Fibroblast of skin of left biceps (primary cell): Measurements from ENCODE around the gene TCAF1.
"Not testable (repeated sequence)": the region's sequence is repeated elsewhere in the genome, so short reads cannot be mapped to it uniquely, and the experiment has no call there.

ENCODE experiments used
- DNase-seq, 2 experiments: peaks; one replicate each; pipeline ENCODE4 v3.0.0-alpha.2; 2013; ENCODE audit warnings: low read depth in 2 of 2

Gene TCAF1

DNA sequence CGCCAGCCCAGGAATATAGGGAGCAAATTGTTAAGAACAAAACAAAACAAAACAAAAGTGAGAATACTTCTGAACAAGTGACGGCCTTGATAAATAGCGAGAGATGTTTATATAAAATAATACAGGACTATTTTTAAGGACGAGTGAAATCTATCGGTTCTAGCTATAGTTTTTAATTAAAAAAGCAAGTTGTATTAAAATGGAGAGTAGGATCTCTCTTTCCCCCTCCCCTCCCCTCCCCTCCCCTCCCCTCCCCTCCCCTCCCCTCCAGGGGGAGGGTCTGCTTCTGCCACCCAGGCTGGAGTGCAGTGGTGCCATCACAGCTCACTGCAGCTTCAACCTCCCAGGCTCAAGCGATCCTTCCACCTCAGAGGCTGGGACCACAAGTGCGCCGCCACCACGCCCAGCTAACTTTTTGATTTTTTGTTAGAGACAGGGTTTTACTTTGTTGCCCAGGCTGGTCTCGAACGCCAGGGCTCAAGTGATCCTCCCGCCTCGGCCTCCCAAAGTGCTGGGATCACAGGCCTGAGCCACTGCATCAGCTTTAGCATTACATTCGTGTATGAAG is 440 bp upstream of the TCAF1 start:
- DNase-seq, result no peak

GRCh38 chr7:143901332-143901667 is 676 bp downstream of the TCAF1 start:
- no peak for DNase-seq

GRCh38 chr7:143900230-143900766 is 1.7 kb downstream of the TCAF1 start:
- DNase-seq, result no peak

GRCh38 chr7:143898810-143899209 is 3.2 kb downstream of the TCAF1 start:
- no peak for DNase-seq

GRCh38 chr7:143896667-143897066 is 5.3 kb downstream of the TCAF1 start:
- no peak for DNase-seq

- no peak for DNase-seq
These were observed 9.3 kb downstream of the TCAF1 start for GRCh38 chr7:143892527-143893300.

GRCh38 chr7:143891457-143891856 is 10.5 kb downstream of the TCAF1 start:
- no peak for DNase-seq

DNA sequence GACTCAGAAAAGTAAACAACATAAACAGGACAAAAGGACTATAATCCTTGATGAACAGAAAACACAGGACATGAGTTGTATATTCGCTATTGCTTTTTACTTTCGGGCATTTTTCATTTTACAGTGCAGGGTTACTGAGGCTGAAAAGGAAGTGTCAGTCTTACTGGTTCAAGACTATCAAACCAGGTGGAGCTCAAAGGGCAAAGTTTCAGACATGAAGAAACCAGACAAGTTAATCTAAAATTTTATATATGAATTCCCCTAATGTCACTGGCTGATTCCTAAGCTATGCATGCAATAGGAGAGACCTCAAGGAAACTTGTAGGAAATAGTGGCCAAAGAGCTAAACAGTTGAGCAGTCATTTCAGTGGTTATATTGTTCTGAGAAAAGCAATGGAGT is 11.4 kb downstream of the TCAF1 start:
- DNase-seq, result no peak

GRCh38 chr7:143889068-143889467 is 12.9 kb downstream of the TCAF1 start:
- DNase-seq, result no peak

DNA sequence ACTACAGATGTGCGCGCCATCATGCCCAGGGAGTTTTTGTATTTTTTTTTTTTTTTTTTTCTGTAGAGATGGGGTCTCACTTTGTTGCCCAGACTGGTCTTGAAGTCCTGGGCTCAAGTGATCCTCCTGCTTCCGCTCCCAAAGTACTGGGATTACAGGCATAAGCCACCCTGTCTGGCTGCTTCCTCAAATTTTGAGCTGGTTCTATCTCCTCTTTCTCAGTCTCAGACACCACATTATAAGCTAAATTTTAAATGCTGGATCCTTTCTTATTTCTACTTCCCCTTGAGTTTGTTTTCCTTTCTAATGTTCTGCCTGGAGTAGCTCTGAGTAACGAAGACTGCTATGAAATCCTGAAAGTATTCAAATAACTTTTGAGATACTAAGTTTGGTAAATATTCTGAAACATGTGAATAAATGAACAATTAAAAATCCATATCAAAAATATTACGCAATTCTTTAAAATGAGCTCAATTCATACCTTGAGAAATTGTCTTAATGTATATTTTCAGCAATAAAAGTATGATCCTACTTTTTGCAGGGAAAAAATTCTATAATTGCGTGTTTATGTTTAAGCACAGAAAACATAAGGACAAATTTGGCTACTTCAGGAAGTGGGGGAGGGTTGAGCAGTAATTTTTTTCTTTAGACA is 15.0 kb downstream of the TCAF1 start:
- no peak for DNase-seq

- no peak for DNase-seq
These were observed 16.0 kb downstream of the TCAF1 start for GRCh38 chr7:143885951-143886350.

DNA sequence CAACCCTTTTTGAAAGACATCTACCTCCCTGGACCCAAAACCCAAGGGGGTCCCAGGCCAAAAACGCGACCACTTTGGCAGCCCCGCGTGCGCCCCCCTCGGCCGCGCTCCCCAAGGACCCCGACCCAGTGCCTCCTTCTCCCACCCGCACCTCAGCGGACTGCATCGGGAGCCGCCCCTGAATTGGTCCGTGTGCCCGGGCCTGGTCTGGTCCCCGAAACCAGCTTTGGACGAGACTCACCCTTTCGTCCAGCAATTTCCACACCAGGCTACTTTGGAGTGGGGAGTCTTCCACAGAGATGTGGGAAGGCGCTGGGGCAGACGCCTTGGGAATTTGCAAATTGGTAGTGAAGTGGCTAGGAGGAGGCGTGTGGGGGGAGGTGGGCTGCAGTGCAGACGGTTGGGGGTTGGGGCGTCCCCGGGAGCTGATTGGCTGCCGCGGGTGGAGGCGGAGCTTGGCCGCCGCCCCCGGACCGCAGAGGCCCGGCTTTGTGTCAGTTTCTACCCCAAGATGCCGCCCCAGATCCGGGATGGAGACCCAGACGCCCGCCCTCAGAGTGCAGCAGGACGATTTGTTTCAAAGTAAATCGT is 16.9 kb downstream of the TCAF1 start:
- DNase-seq, result peak in 1 of 2 experiments; percentile 44

DNA sequence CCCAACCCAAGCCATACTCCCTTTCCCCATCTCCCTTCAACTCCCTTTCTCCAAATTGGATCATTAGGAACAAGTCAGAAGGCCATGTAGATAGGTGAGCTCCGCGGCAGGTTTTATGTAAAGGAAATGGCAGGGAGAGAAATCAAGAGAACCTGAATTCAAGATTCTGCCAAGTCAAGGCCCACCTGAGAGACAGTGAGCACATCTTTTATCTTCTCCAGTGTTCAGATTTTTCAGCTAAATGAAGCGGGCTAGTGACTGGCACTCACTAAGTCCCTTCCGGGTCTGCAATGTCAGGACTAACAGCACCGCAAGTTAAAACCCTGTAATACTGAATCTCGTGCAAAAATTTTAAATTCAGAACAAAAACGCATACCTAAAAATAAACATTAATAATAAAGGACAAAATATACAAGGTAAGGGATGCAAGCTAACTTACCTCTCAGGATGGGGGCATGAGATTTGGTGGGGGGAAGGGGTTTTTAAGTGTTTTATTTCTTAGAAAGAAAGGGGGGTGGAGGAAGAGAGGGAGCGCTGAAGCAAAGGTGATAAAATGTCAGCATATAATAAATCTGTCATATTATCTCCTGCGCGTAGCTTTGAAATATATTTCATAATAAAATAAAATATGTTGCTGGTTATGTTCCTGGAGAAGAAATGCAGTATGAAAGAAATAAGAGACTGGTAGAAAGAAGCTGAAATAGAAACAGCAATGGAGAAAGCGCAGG is 17.6 kb downstream of the TCAF1 start:
- DNase-seq, result no peak

DNA sequence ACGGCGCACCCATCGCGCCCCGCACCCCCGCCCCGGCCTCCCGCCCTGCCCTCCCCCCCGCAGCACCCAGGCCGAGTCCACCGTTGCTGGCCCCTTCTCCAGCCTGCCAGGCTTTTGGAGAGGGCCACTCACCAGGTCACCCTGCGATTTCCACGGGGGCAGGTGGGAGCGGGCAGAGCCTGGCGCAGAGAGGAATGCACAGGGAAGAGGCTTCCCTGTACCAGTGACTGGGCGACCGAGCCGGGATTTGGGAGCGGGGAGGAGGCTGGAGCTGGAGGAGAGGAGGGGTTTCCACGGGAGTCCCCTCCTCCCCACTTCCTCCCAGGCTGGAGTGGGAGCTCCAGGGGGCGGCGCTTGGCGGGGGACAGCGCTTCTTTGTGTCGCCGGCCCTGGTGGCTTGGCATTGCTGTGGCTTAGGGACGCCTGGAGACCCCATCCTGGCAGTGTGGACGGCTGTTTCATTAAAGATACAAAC is 19.3 kb downstream of the TCAF1 start:
- no peak for DNase-seq

DNA sequence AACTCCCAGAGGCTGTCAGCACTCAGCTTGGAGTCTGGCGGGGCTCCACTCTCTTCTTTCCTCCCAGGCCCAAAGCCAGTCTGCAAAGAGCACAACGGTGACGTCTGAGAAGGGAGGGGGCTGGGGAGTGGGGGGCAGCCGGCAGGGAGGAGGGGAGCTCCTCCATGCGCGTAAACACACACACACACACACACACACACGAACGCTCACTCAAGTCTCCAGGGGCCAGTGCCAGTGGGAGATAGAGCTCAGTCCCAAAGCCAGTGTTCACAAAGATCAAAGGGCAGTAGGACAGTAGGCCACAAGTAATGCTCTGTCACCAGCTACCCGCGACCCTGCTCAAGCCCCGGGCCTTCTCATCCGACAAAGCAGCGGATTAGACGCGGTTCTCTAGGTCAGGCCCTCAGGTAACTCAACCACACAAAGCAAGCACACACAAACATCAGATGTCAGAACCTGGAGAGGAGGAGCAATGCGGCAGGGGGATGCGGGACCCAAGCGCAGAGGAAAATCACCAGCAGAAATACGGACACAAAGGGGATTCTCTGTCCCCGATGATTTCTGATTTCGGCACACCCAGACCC is 19.9 kb downstream of the TCAF1 start:
- DNase-seq, result no peak

DNA sequence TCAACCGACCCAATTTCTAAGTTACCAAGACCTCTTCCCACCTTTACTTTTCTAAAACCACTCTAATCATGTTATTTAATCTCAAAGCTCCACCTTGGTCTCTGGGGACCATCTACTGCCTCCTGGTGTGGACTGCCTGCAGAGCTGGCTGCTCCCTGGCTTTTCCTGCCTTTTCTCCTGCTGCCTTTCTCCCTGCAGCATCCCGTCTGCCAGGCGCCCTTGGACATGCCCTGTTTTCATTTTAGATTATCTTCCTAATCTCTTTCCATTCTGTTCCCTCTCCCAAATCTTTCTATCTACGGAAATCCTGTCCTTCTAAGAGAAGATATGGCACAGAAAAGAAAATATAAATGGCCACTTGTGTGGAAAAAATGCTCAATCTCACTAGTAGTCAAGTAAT is 23.1 kb downstream of the TCAF1 start:
- DNase-seq, result no peak

GRCh38 chr7:143877098-143877497 is 24.9 kb downstream of the TCAF1 start:
- no peak for DNase-seq

- no peak for DNase-seq
These were observed 25.8 kb downstream of the TCAF1 start for GRCh38 chr7:143876218-143876617.

DNA sequence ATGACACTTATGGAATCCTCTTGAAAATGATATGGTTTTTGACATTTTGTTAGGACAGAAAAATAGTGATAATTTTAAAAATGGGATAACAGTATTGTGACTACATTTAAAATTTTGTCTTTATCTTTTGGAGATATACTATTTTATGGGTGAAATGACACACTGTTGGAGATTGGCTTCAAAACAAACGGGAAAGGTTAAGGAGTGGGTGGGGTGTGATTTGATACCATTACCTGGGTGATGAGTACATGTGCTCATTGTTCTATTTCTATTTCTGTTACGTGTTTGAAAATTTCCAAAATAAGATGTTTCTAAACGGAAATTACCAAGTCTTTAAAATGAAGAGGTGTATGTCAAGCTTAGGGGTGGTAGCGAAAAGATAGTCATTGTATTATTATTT is 28.7 kb downstream of the TCAF1 start:
- DNase-seq, result not testable (repeated sequence)

GRCh38 chr7:143871534-143871933 is 30.4 kb downstream of the TCAF1 start:
- DNase-seq, result not testable (repeated sequence)

- not testable (repeated sequence) for DNase-seq
These were observed 44.0 kb downstream of the TCAF1 start for GRCh38 chr7:143857994-143858393.
